Stimulated activated CD8-positive, alpha-beta memory T cell treated with anti-CD3 and anti-CD28 coated beads, Interleukin-7, amount 100 ng/mL, for 48 hours (primary cell): Measurements from ENCODE around the gene IRF8.
"Not testable (repeated sequence)": the region's sequence is repeated elsewhere in the genome, so short reads cannot be mapped to it uniquely, and the experiment has no call there.

Experiments used
- DNase-seq, 2 donors: peaks; one replicate each; pipeline ENCODE4 v3.0.0-alpha.2; 2020; ENCODE audit warnings: low read depth in 1 of 2; ENCODE audit errors: extremely low read depth in 1 of 2

Gene IRF8

DNA sequence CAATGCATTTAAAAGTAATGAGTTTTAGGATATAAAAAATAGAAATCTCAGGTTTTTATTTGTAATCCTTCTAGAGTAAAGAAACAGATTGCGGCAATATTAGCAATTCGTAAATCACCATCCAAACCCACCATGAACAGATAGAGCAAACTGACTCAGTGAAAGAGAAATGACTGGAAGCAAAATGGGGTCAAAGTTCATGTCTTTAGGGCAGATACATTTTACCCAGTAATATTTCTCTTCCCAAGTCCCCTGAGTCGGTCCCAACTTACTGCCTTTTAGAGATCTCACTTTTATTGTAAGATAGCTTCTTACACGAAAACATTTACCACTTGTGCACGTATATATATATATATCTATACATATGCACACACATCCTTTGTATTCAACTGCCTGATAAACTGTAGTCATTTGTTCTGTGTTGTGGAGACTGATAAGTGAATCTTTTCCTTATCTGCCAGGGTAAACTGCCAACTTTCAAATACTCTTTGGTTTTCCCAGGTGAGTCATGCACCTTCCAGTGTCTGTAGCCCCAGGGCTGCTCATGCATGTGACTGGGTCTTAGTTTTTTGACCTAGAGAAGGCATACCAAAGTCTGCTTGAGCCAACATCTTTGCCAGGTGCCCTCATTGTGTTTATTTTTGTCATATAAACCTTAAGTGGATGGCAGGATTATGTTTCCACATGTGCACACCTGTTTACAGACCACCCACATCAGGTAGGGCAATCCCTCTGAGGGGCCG is 7.8 kb upstream of the IRF8 start:
- no peak for DNase-seq

GRCh38 chr16:85891776-85892166 is 7.2 kb upstream of the IRF8 start:
- no peak for DNase-seq

DNA sequence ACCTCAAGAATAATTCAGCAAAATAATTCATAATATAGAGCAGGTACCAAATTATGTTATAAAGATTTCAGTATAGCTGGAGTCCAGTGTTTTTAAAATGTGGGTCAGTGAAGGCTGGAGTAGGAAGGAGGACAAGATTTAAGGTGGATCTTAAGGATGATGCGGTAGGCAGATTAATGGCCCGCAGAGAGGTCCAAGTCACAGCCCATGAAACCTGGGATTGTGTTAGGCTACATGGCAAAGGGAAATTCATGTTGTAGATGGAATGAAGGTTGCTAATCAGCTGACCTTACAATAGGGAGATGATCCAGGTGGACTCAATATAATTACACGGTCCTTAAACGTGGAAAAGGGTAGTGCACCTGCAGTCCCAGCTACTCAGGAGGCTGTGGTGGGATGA is 6.2 kb upstream of the IRF8 start:
- no peak for DNase-seq

- no peak for DNase-seq
Observed at GRCh38 chr16:85894266-85894665, 4.7 kb upstream of the IRF8 start.

DNA sequence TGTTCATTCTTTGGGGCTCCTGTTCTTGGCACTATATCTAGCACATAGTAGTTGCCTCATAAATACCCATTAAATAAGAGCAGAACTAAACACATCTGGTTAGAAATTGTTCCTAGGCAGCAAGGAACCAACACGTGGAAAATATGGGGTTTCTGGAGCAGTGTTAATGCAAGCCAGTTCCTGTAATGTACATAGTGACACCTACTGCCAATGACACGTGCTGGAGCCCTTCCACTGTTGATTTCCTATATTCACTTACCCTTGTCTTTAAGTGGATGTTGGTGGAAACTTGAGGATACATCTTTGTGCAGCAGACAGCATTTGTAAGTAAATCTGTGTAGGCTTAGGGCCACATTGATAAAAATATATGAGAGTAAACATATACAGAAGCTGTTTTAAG is 1.6 kb upstream of the IRF8 start:
- DNase-seq: no peak

DNA sequence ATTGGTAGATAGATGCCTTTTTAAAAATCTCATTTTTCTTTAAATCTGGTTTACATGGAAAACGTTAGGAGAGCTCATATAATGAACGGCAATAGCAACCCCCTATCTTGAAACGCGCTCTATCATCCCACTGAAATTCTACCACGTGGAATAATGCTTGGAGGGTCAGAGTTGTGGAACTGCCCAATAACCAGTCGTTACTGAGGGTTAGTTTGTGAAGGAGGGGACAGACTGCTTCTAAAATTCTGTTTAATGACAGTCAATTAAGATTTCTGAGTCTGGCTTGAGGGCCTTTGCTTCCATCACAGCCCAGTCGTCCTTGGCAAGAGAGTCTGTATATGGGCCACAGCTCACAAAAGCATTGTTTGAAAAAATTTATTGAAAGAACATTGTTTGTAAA is 482 bp downstream of the IRF8 start:
- DNase-seq: no peak

- no peak for DNase-seq
Observed at GRCh38 chr16:85900027-85900792, 1.2 kb downstream of the IRF8 start.

DNA sequence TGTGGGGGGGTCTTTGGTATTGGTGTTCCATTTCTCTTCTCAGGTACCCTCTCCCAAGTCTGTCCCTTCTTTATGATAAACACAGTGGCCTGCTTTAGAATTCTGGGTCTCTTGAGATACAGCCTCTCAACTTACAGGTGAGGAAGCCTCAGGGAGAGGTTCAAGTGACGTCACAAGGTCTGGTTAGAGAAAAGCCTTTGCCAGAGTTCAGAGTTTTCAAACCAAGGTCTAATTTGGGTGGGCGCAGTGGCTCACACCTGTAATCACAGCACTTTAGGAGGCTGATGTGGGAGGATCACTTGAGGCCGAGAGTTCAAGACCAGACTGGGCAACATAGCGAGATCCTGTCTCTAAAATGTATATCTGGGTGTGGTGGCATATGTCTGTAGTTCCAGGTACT is 2.1 kb downstream of the IRF8 start:
- DNase-seq: no peak

- no peak for DNase-seq
Observed at GRCh38 chr16:85901773-85902365, 2.9 kb downstream of the IRF8 start.

DNA sequence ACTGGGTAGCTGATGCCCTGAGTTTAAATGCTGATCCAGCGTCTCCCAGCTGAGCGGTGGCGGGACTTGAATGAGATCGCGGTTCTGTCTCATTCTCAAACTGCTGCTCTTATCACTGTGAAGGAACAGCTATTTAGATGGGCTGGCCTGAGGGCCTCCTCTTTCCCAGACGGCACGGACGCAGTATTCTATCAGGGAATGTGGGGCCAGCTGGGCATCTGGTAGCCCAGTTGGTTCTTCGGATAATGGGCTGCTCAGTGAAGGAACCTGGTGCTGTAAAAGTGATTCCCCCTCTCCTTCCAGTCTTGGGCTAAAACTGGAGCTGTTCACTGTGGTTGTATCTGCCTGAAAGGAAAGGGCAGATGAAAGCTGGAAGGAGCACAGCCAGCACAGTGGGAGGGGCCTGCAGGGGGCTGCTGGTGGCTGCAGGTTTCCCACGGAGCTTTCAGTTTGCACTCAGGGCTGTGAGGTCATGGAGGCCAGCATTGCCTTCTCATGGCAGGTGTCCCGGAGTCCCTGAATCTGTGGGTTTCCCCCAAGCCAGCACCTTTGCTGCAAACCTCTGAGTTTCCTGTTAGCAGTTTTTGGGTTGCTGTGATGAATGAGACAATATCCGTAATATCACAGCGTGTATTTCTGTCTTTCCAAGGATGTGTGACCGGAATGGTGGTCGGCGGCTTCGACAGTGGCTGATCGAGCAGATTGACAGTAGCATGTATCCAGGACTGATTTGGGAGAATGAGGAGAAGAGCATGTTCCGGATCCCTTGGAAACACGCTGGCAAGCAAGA is 3.6 kb downstream of the IRF8 start:
- peak; percentile 47 to 50 for DNase-seq

GRCh38 chr16:85903559-85903958 is 4.6 kb downstream of the IRF8 start:
- DNase-seq: no peak

GRCh38 chr16:85905110-85906095 is 6.4 kb downstream of the IRF8 start:
- no peak for DNase-seq

GRCh38 chr16:85906349-85906748 is 7.4 kb downstream of the IRF8 start:
- no peak for DNase-seq

- not testable (repeated sequence) for DNase-seq
Observed at GRCh38 chr16:85907231-85907630, 8.3 kb downstream of the IRF8 start.

- no peak for DNase-seq
Observed at GRCh38 chr16:85908444-85908843, 9.5 kb downstream of the IRF8 start.

DNA sequence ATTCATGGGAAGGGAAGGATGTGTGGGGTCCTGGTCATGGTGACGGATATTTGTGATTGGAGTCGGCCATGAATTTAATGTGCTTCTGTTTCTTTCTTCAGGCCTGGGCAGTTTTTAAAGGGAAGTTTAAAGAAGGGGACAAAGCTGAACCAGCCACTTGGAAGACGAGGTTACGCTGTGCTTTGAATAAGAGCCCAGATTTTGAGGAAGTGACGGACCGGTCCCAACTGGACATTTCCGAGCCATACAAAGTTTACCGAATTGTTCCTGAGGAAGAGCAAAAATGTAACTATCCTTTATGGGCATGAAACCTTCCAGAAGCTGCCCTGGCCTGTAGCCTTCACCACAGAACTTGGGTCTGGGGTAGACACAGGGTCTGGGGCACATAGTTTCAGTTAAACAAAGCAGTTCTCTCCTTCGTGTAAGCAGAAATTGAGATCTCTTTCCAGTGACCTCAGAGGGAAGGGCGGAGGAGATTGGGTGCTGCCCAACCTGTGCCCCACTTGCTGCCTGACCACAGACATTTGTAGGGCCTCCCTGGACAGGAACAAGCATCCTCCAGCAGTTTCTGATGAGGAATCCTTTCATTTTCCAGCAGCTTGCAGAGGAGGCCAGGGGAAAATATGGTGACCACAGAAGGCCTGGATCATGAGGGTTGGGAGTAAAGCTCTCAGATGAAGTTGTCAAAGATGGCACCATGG is 10.1 kb downstream of the IRF8 start:
- no peak for DNase-seq

DNA sequence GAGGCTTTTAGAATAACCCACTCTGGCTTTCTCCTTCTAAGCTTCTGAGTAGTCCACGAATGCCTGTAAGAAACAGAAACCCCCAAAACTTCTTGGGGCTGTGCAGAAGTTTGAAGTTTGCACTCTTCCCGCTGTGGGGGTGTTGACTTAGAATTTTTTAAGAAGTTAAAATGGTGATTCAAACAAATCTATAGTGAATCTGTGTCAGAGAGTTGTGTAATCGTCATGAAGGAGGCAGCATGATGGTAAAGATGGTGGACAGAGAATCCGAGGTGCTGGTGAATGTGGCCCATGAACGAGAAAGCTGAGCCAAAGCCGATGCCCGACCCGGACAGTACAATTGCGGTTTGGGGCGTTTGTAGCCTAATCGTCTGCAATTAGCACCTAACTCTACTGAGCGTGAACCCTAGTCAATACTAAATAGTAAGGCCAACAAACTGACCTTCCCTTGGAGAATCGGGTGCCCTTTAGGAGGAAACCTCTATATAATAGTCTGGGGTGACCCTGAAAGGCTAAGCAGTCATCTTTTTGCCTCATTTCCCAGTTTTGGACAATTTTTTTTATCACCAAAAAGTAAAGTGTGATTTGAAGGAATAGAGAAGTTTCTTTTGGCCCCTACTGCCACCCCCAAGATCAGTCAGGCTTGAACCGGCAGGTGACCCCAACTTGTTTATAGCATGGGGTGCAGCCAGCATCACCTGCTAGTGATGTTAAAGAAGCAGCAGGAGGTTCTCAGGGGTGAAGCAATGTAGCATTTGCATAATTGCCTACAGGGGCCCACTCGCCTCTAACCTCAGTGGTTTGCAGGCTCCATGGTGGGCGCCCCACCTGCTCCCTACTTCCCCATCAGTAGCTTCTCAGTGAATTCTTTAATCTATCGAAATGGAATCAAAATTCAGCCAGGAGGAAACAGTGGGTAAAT is 11.2 kb downstream of the IRF8 start:
- DNase-seq: no peak

- DNase-seq: no peak
Observed at GRCh38 chr16:85910854-85911247, 11.9 kb downstream of the IRF8 start.
